ENCODE measurements around the gene C2CD4B.

DNA sequence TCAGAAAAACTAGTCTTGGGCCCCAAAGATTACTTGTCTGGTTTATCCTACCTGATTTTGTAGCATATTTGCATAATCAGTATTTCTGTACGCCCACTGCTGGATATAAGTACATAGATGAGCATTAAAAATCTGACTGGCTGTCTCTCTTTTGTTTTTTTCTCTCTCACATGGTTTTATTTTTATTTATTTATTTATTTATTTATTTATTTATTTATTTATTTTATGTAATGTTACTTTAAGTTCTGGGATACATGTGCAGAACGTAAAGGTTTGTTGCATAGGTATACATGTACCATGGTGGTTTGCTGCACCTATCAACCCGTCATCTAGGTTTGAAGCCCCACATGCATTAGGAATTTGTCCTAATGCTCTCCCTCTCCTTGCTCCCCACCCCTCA lies 31.9 kb downstream of the C2CD4B start:
- TF ChIP-seq, protein P1, sequence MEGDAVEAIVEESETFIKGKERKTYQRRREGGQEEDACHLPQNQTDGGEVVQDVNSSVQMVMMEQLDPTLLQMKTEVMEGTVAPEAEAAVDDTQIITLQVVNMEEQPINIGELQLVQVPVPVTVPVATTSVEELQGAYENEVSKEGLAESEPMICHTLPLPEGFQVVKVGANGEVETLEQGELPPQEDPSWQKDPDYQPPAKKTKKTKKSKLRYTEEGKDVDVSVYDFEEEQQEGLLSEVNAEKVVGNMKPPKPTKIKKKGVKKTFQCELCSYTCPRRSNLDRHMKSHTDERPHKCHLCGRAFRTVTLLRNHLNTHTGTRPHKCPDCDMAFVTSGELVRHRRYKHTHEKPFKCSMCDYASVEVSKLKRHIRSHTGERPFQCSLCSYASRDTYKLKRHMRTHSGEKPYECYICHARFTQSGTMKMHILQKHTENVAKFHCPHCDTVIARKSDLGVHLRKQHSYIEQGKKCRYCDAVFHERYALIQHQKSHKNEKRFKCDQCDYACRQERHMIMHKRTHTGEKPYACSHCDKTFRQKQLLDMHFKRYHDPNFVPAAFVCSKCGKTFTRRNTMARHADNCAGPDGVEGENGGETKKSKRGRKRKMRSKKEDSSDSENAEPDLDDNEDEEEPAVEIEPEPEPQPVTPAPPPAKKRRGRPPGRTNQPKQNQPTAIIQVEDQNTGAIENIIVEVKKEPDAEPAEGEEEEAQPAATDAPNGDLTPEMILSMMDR (IDR thresholded peaks at IDR 0.05; ENCODE audit: low read depth, low read length), result no peak
- TF ChIP-seq POLR2A (IDR thresholded peaks at IDR 0.05; ENCODE audit: extremely low read depth, insufficient read length), result no peak

Data from NB4 (cell line).